Kidney capillary endothelial cell (primary cell): ENCODE measurements around the gene UBALD2.
"Not testable (repeated sequence)": the region's sequence is repeated elsewhere in the genome, so short reads cannot be mapped to it uniquely, and the experiment has no call there.

Experiments
- DNase-seq: peaks from one replicate; pipeline ENCODE4 v3.0.0-alpha.2; 2018; ENCODE audit warnings: low spot score

UBALD2 gene

DNA sequence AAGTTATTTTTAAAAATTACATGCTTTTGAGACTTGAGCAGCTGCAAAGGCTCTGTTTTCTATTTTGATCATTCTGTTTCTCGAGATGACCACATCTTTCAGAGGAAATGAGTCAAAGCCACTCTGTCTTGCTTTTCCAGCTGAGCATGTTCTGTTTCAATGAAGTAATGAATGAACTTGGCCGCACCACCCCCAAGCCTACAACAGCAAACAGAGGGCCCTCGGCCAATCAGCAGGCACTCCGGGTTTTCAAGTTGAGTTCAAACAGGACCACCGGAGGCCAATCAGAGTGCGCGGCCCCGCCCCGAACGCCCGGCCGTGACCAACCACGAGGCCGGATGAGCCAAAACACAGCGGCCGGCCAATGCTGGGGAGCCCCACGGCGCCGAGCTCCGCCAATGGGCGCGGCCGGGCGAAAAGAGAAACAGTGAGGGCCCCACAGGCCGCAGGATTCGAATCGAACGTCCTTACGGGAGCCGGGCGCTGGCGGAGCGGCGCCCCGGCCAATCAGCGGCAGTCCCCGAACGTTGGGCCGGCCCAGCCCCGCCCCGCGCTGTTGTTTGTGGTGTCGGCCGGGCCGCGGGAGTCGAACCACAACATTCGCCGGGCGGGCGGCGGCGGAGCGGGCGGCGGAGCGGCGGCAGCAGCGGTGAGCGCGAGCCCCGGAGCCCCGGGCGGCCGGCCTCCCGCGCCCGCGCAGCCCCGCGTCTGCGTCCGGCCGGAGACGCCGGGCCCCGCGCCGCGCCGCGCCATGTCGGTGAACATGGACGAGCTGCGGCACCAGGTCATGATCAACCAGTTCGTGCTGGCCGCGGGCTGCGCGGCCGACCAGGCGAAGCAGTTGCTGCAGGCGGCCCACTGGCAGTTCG, at the start of gene UBALD2:
TSS of gene UBALD2 (plus strand) at position 594 of the 869 bp plus-strand sequence. CDS start at position 752, 158 bp downstream.
- DNase-seq: peak; percentile 99

DNA sequence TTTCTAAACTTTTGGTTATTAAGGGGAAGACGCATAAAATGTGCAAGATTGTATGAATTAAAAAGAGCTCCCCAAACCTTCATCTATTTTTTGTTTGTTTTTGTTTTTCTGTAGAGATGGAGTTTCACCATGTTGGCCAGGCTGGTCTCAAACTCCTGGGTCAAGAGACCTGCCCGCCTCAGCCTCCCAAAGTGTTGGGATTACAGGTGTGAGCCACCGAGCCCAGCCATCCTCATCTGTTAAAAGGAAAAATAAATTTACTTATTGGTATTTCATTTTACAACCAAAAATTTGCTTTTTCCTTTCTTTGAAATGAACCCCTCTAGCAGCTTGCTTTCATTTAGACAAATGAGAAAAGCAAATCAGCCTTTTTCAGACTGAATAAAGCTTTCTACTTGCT, 48.1 kb upstream of the UBALD2 start:
- no peak for DNase-seq

DNA sequence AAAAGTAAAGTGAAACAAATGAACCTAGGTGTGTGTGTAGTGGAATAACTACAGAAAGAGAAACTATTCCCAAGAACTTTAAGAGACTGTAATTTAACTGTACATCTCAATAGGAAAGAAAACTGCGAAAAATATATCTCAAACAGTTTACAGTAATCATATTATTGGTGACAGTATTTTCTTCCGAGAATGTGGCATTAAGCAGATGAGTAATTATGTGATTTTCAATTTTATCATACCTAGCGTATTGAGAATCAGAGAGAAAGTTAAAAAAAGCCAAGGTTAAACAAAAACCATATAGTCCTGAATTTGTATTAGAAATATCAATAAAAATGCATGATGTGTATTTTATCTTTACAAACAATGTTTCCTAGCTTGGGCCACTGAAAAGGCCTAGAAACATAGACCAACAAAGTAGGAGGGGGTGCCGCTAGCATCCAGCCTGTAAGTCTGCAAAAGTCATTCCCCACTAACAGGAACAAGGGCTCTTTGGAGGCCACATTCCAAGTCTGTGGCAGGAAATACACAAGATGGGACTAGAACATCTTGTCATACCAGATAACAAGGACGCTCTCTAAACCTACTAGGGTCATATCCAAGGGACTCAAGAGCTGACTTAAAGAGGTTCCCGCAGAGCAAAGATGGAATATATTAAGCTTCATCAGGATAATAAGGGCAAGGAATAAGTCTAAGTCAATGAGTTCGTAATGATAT, 45.3 kb upstream of the UBALD2 start:
- no peak for DNase-seq

DNA sequence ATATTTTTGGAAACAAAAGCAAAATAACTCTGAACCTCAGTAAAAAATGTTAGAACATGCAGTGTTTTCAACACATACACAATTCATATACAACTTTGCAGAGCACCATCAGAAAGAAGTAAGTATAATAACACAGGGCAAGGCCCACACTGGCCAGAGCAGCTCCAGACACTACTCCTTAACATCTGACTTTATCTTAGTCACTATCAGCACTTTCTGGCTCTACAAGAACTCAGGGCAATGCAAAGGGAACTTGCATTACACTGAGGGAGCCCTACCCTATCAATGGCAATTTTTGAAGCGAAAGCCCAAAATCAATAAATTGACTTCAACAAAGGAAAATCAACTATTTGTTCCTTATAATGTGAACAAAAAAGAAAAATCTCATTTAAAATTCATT, 41.3 kb upstream of the UBALD2 start:
- no peak for DNase-seq

DNA sequence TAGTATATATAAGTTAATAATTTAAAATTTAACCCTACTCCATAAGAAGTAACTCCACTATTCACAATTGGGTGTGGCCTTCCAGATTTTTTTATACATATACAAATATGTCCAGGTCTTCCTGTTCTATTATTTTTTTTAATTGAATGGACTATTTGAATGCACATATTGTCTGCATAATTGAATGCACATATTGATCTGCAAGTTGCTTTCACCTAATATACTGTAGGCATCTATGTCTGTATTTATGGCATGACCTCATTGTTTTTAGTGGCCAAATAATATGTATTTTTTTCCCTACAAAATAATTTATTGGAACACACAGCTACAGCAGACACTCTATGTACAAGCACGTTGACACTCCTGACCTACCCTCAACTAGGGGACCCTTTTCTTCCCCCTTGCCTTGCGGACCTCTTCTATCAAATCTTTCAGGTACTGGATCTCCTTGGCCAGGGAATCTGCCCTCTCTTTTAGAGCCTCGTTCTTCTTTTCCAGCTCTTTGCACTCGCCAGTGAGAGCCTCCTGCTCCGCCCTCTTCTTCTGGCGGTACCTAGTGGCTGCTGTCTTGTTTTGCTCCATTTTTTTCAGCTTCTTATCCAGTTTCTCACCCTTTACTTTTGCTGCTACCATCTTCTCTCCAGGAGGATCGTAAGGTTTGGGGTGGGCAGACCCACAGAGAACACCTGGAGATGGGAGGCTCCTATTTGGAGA, 39.6 kb upstream of the UBALD2 start:
- not testable (repeated sequence) for DNase-seq

DNA sequence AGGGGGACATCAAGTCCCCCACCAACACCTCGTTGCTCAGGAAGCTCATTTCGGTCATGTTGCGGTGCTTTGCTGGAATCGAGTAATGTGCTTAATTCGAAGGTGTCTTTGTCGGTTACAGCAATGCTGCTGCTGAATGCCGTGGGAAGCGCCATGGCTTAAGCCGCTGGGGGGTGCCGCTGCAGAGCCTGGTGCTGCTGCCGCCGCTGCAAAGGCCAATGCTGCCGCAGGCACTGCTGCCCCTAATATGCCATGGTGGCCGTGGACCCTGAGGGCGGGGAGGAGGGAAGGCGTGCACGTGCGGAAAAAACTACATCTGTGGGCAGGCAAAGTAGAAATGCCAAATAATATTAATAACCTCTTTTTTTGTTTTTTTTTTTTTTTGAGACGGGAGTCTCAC, 38.4 kb upstream of the UBALD2 start:
- not testable (repeated sequence) for DNase-seq

DNA sequence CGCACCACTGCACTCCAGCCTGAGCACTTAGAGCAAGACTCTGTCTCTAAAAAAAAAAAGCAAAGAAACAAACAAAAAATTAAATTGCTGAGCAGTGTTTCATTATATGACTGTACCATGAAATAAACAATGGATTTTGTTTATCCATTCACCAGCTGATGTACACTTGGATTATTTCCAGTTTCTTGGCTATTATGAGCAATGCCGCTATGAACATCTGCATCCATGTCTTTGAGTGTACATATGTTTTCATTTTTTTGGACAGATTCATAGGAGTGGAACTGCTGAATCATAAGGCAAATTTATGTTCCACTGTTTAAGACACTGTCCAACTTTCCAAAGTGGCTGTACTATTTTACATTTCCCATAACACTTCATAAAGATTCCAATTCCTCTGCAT, 32.8 kb upstream of the UBALD2 start:
- DNase-seq: peak; percentile 75

DNA sequence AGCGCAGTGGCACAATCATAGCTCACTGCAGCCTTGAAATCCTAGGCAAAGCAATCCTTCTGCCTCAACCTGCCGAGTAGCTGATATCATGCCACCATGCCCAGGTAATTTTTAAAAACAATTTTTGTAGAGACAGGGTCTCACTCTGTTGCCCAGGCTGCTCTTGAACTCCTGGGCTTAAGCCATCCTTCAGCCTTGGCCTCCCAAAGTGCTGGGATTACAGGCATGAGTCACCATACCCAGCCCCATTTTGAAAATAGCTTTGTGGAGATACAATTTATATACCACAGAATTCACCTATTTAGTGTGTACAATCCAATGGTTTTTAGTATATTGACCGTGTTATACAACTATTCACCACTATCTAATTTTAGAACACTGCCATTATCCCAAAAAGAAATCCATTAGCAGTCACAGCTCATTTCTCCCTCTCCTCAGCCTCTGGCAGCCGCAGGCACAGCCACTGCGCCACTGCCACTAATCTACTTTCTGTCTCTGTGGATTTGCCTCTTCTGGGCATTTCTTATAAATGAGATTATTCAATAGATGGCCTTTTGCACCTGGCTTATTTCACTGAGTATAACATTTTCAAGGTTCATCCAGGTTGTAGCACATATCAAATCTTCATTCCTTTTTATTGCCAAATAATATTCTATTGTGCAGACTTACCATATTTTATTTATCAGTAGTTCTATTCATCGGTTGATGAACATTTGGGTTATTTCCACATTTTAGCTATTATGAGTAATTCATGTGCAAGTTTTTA, 31.4 kb upstream of the UBALD2 start:
- DNase-seq: no peak

DNA sequence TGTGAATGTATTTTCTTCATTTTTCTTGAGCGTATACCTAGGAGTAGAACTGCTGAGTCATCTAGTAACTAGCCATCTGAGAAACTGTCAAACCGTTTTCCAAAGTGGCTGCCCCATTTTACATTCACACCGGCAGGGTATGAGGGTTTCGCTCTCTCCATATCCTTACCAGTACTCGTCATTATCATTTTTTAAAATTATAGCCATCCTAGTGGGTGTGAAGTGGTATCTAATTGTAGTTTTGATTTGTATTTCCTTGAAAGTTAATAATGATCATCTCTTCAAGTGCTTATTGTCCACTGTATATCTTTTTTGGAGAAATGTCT, 30.8 kb upstream of the UBALD2 start:
- DNase-seq: no peak

DNA sequence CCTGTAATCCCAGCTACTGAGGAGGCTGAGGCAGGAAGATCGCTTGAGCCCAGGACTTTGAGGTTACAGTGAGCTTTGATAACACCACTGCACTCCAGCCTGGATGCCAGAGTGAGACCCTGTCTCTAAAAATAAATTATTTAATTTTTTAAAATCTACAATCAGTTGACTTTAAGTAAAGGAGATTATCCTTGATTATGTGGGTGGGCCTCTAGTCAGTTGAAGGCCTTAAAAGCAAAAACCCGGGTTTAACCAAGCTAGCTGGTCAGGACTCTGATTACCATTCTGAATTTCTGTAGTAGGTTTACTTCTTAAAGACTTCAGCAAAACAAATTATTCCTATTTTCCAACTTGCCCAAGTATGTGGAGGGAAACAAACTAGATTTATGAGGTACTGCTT, 29.3 kb upstream of the UBALD2 start:
- no peak for DNase-seq

DNA sequence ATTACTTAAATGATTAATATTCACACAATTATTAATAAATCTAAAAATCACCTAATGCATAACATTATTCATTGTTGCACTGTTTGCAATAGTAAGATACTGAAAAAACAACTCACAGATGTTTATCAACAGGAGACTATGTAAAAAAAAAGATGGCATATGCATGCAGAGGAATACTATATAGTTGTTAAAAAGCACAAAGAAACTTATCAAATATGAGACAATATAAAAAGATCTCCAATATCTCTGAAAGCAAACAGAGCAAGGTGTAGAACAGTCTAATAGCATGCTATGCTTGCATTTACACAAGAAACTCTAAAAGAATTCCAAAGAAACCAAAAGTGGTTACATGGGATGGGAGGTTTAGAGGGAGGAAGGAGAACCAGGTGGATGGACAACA, 28.5 kb upstream of the UBALD2 start:
- DNase-seq: no peak

DNA sequence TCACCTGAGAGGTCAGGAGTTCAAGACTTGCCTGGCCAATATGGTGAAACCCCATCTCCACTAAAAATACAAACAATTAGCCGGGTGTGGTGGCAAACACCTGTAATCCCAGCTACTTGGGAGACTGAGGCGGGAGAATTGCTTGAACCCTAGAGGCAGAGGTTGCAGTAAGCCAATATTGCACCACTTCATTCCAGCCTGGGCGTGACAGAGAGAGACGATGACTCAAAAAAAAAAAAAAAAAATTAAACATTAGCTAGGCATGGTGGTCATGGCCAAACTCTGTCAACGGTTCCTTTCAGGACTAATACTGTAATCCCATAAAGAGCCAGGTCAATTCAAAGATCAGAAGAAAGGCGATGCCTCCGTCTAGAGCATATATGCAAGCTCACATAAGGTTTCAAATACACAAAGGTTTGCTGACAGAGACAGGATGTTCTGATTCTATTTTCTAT, 27.3 kb upstream of the UBALD2 start:
- DNase-seq: no peak

DNA sequence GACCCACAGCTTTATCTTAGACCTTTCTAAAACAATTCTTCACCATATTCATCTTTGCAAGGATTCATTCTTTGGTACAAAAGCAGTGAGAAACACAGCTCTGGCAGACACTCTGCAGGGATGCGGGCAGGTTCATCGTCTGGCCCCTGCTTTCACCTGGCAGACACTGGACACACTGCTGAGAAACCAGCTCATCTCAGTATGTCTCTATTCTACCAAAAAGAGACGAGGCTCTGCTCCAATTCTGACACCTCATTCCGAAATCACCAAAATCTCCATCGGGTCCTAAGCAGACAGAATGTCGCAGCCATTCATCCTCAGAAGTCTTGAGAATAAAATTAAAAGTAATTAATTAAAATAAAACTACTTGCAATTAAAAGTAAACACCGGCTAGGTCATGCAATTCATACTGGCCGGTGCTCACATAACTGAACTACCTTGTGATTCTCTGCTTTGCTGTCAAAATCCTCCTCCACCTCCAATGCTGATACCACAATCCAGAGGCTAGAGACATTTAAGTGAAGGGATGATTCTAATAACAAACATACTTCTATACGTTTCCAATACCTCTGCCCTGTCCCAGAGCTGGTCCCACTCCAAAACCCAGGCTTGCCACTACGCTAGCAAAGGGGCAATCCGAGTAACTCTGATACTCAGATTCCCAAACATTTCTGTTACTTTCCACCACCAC, 26.2 kb upstream of the UBALD2 start:
- no peak for DNase-seq

DNA sequence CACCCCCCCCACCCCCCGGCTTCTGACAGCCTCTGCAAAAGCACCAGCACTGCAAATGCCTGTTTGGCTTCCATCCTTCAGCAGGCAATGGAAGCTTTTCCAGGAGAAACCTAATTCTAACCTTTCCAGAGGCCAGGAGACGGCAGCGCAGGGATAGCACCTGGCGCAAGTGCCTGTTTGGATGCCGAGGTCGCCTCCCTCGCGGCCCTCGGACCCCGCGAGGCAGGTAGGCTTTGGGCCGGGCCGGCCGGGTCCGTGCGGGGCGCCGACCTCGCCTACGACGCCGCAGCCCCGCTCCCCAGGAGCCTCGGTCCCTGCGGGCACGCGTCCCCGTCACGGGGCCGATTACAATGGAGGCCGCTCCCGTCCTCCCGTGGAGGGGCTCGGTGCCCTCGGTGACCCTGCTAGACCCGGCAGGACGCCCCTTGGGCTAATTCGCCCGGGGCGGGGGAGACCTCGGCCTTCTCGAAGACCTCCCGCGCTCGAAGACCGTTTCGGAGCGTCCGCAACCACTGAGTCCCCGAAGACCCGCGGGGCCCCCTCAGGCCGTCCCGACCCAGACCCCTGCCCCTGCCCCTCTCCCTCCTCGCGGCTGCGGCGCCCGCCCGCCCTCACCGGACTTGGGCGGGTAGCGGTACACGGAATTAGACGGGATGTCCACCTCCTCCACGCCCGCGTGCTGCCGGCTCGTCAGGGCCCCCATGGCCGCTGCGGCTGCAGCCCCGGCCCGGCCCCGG, 25.4 kb upstream of the UBALD2 start:
- DNase-seq: no peak

DNA sequence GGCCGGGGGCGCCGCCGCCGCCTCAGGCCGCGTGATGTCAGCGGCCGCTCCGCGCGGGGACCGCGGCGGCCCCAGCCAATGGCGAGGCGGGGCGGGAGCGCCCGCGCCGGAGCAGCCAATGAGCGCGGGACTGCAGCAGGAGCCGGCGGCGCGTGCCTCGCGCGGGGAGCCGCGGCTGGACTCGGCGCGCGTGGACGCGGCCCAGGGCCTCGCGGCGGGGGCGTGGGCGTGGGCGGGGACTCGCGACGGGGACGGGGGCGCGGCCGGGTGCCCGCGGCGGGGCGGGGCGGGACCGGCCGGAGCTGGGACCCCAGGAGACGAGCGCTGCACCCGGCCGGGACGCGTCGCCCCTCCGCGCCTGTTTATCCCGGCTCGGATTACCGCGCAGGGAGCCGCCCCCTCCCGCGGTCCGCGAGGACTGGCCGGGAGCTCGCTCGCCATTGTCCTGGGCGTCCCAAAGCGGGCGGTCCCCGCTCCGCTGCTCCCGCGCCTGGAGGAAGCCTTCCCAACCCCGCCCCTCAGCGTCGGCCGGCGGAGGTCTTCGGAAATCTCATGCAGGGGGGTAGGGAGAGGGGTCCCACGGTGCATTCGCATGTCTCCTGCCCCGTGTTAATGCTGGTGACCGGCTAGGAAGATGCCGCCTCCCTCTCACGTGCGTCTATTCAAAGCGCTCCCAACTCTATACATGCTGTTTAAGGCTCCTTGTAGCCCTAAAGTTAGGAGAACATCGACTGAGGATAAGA, 24.5 kb upstream of the UBALD2 start, which contains the start of gene RNF157:
TSS of gene RNF157 (minus strand) at position 33 of the 743 bp plus-strand sequence. CDS start 253 bp downstream, outside the sequence.
- DNase-seq: no peak

DNA sequence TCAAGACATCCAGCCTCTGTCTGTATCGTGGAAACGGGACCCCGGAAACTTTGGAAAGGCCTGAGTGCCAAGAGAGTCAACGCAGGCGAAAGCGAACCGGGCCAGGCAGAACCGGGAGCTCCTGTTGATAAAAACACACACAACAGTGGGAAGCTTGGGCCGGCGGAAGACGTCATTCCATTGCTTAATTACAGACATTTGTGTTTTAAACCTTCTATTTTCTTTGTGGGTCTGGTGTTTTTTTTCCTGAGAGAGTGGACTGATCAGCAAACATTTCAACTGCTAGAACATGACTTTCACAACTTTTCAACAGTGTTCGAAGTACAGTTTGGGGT, 24.0 kb upstream of the UBALD2 start:
- no peak for DNase-seq

DNA sequence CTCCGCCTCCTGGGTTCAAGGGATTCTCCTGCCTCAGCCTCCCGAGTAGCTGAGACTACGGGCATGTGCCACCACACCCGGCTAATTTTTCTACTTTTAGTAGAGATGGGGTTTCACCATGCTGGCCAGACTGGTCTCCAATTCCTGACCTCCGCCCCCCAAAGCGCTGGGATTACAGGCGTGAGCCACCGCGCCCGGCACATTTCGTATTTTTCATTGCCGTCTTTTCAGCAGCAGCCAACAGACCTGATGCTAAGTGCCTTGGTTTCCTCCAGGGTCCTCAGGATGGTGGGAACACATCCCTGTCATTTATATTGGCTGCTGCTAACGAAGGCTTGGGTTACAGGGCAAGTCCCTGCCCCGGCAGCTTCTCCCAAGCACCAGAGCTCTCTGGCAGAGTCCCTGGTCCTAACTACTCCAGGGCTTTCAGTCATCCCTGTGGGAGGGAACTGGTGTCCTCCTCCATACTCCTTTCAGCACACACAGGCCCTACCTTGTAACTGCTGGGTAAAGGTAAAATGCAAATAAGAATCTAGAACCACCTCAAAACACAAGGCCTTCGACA, 23.4 kb upstream of the UBALD2 start:
- no peak for DNase-seq

DNA sequence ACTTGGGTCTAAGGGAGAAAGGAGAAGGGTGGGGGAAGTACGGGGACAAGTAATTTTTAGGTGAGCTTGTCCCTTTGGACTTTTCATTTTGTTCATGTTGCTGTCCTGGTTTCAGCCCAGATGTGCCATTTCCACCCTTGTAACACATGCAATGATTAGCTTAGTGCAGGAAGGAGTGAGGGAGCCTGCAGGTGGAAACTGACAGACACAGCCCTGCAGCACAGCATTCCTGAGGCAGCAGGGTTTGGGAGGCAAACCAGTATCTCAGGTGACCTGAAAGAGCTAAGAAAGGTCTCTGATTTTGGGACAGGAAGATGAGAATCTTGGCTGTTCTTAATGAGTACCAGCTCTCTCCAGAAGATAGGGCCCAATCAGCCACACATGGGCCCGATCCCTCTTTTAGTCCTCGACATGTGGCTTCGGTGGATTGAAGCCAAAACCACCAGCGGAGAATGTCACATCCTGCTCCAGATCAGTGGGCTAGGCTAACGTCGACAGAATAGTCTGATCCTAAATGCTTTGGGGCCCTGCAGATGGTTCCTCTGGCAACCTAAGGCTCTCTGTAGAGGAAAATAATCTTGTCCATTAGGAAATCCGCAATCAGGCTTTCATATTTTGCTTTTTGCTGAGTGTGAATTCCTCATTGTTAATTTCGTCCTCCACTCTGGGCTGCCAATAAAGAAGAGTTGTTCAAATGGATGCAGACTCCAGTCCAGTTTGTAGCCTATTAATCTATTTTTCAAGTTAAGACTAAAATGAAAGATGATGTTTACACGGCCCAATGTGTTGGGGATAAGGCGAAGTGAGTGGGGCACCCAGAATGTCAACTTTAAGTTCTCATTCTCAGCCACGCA, 21.1 kb upstream of the UBALD2 start:
- no peak for DNase-seq

DNA sequence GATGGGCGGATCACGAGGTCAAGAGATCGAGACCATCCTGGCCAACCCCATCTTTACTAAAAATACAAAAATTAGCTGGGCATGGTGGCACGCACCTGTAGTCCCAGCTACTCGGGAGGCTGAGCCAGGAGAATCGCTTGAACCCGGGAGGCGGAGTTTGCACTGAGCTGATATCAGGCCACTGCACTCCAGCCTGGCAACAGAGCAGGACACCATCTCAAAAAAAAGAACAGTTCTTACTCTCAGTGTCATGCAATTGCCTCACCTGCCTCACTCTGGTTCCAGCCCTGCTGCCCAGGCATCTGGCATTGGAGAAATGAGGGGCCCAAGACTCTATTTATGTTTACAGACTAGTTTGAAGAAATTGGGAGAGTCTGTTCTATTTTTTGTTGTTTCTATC, 20.4 kb upstream of the UBALD2 start:
- DNase-seq: not testable (repeated sequence)
